GM12801 (cell line): ENCODE data around the gene HSPA14.

ENCODE experiments used
- TF ChIP-seq, protein P1 (sequence below): IDR thresholded peaks from one replicate; pipeline ENCODE4 v1.5.1; 2011; ENCODE audit warnings: control low read depth; ENCODE audit not compliant: insufficient read length; ENCODE audit errors: extremely low read depth

Gene HSPA14, protein sequence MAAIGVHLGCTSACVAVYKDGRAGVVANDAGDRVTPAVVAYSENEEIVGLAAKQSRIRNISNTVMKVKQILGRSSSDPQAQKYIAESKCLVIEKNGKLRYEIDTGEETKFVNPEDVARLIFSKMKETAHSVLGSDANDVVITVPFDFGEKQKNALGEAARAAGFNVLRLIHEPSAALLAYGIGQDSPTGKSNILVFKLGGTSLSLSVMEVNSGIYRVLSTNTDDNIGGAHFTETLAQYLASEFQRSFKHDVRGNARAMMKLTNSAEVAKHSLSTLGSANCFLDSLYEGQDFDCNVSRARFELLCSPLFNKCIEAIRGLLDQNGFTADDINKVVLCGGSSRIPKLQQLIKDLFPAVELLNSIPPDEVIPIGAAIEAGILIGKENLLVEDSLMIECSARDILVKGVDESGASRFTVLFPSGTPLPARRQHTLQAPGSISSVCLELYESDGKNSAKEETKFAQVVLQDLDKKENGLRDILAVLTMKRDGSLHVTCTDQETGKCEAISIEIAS

DNA sequence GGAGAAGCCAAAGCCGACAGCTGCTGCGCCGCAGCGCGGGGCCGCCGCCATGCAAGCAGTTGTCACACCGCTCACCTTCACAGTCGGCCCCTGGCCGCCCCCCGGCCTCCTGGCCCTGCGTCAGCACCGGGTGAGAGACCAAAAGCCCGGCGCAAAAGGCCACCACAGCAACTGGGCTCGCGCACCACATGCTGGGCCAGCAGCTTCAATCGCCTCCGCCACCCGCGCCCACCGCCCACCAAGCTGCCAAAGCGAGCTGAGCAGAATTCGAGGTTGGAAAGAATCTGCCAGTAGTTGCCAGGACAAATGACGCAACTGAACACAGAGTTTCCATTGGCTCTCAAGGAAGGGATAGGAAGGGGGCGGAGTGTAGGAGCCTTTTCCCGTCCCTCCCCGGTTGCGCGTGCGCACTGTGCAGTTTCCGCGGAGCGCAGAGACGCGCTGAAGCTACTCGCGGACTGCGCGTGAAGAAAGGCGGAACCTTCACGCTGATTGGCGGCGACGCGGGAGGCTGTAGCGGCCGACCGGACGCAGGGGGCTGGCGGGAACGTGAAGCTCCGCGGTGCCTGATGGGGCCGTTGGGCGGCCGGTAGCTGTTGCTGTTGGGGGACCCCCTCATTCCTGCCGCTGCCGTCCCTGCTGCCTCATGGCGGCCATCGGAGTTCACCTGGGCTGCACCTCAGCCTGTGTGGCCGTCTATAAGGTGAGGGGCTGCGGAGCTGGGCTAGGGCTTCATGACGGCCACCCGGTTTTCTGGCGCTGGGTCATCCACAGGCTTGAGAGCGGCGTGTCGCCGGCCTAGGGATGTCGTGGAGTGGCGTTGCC lies at the start of gene HSPA14, which contains the start of the genes CDNF and MSANTD7:
Gene HSPA14 (plus strand): TSS at position 550 of the 825 bp plus-strand sequence. CDS start 97 bp downstream, at position 647.
Gene CDNF (minus strand): TSS at position 281 of the 825 bp plus-strand sequence. CDS start 91 bp downstream, at position 190.
Gene MSANTD7 (plus strand): TSS at position 550 of the 825 bp plus-strand sequence. CDS start 3,979 bp downstream, outside the sequence.
- TF ChIP-seq, protein P1, sequence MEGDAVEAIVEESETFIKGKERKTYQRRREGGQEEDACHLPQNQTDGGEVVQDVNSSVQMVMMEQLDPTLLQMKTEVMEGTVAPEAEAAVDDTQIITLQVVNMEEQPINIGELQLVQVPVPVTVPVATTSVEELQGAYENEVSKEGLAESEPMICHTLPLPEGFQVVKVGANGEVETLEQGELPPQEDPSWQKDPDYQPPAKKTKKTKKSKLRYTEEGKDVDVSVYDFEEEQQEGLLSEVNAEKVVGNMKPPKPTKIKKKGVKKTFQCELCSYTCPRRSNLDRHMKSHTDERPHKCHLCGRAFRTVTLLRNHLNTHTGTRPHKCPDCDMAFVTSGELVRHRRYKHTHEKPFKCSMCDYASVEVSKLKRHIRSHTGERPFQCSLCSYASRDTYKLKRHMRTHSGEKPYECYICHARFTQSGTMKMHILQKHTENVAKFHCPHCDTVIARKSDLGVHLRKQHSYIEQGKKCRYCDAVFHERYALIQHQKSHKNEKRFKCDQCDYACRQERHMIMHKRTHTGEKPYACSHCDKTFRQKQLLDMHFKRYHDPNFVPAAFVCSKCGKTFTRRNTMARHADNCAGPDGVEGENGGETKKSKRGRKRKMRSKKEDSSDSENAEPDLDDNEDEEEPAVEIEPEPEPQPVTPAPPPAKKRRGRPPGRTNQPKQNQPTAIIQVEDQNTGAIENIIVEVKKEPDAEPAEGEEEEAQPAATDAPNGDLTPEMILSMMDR, result no peak

DNA sequence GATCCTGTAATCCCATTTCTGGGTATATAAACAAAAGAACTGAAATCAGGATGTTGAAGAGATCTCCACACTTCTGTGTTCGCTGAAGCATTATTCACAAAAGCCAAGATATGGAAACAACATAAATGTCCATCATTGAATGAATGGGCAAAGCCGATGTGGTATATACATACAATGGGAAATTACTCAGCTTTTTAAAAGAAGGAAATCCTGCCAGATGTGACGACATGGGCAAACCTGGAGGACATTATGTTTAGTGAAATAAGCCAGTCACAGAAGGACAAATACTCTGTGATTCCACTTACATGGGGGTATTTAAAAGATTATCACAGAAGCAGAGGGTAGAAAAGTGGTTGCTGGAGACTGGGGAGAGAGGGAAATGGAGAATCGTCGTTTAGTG lies 39.5 kb upstream of the HSPA14 start:
- TF ChIP-seq, protein P1, result no peak

DNA sequence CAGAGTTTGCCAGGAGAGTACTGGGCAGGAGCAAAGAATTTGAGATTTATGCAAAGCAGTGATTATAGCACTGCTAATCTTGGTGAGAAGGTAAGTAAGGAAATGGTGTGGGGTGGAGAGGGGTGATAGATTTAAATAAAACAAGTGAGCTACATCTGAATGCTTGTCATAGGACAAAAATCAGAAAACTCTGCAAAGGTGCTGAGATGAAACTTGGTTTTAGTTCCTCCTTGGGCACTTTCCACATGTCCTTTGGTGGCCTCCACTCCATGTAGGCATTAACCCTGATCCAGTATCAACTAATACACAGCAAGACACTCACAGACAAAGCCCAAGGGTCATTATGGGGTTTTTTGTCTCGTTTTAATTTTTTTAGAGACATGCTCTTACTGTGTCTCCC lies 37.7 kb upstream of the HSPA14 start:
- TF ChIP-seq, protein P1, result no peak

DNA sequence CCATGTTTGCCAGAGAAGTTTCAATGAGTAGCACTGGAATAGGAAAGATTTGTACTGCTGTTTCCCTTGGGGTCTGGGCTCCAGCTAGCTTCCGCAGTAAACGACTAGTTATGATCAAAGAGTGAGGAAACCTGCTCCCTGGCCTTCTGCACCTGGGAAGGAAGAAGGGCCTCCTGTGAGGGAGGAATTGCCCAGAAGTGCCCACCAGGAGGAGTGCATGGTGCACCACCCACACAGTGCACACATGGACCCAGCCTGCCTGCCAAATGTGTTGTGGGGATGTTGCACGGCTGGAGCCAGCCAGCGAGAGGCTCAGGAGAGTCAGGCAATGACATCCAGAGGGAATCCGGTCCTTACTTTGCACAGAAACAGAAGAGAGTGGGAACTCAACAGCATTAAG lies 36.4 kb upstream of the HSPA14 start:
- TF ChIP-seq, protein P1, result no peak

DNA sequence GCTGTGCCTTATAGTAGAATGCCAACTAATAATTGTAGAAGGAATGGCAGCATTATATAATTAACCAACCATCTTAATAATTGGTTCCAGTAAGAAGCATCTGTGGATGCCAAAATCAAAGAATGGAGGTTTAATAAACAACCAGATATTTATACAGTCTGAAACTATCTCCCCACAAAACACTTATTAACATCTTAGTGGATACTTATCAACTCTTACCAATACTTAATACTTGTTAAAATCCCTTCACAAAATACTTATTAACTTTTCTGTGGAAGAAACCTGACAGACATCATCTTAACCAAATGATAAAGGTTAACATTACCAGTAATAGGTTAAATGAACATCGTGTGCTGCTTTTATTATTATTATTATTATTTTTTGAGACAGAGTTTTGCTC lies 34.3 kb upstream of the HSPA14 start:
- TF ChIP-seq, protein P1, result no peak

DNA sequence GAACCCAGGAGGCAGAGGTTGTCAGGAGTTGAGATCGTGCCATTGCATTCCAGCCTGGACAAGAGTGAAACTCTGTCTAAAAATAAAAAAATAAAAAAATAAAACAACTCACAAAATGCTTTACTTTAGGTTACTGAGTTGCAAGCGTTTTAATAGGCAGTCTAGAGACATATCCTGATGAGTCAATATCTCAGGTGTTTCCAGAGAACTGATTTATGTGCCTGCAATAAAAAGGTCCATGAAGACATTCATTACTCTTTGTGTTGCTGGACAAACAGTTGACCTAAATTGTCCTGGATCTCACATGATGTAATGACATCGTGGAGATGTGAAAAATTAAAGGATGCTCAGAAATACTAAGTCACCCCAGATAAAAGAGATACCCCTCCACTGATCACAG lies 31.8 kb upstream of the HSPA14 start:
- TF ChIP-seq, protein P1, result no peak
